ENCODE results near the gene CDK15.
"Not testable (repeated sequence)": the region's sequence is repeated elsewhere in the genome, so short reads cannot be mapped to it uniquely, and the experiment has no call there.

CDK15 gene

GRCh38 chr2:201831469-201831868, 25.1 kb downstream of the CDK15 start:
- no peak for DNase-seq

- DNase-seq: no peak
Observed at GRCh38 chr2:201833781-201834180, 27.4 kb downstream of the CDK15 start.

GRCh38 chr2:201835066-201835465, 28.7 kb downstream of the CDK15 start:
- DNase-seq: no peak

GRCh38 chr2:201837391-201837790, 31.1 kb downstream of the CDK15 start:
- DNase-seq: no peak

GRCh38 chr2:201837824-201838431, 31.6 kb downstream of the CDK15 start:
- DNase-seq: no peak

GRCh38 chr2:201839727-201840126, 33.4 kb downstream of the CDK15 start:
- DNase-seq: no peak

- no peak for DNase-seq
Observed at GRCh38 chr2:201840726-201841125, 34.4 kb downstream of the CDK15 start.

- DNase-seq: no peak
Observed at GRCh38 chr2:201842131-201842860, 36.0 kb downstream of the CDK15 start.

GRCh38 chr2:201844922-201845321, 38.6 kb downstream of the CDK15 start:
- not testable (repeated sequence) for DNase-seq

- no peak for DNase-seq
Observed at GRCh38 chr2:201847481-201847880, 41.1 kb downstream of the CDK15 start.

- no peak for DNase-seq
Observed at GRCh38 chr2:201852462-201852861, 46.1 kb downstream of the CDK15 start.

- no peak for DNase-seq
Observed at GRCh38 chr2:201852878-201853415, 46.6 kb downstream of the CDK15 start.

- DNase-seq: no peak
Observed at GRCh38 chr2:201854221-201854801, 48.0 kb downstream of the CDK15 start.

GRCh38 chr2:201854841-201855240, 48.5 kb downstream of the CDK15 start:
- no peak for DNase-seq

GRCh38 chr2:201855356-201855755, 49.0 kb downstream of the CDK15 start:
- DNase-seq: no peak

GRCh38 chr2:201857326-201857725, 51.0 kb downstream of the CDK15 start:
- no peak for DNase-seq

GRCh38 chr2:201858281-201859184, 52.2 kb downstream of the CDK15 start:
- no peak for DNase-seq

- DNase-seq: no peak
Observed at GRCh38 chr2:201859949-201860348, 53.6 kb downstream of the CDK15 start.

- peak; percentile 5 for DNase-seq
Observed at GRCh38 chr2:201860636-201861066, 54.3 kb downstream of the CDK15 start.

- no peak for DNase-seq
Observed at GRCh38 chr2:201862843-201863242, 56.5 kb downstream of the CDK15 start.

GRCh38 chr2:201866643-201867473, 60.5 kb downstream of the CDK15 start:
- no peak for DNase-seq

- DNase-seq: no peak
Observed at GRCh38 chr2:201871471-201871870, 65.1 kb downstream of the CDK15 start.

Measured in GOT3 (cell line).